SH-SY5Y (cell line): Measurements from ENCODE around the gene CNOT3.

ENCODE experiments used
- GATA2 ChIP-seq: IDR thresholded peaks from 2 replicates; pipeline ENCODE4 v1.6.1; 2011; ENCODE audit warnings: mild to moderate bottlenecking, low read depth, low read length
- GATA3 ChIP-seq: IDR thresholded peaks from 2 replicates; pipeline ENCODE4 v1.6.1; 2011; ENCODE audit warnings: low read depth, mild to moderate bottlenecking, low read length, moderate library complexity

Gene CNOT3

DNA sequence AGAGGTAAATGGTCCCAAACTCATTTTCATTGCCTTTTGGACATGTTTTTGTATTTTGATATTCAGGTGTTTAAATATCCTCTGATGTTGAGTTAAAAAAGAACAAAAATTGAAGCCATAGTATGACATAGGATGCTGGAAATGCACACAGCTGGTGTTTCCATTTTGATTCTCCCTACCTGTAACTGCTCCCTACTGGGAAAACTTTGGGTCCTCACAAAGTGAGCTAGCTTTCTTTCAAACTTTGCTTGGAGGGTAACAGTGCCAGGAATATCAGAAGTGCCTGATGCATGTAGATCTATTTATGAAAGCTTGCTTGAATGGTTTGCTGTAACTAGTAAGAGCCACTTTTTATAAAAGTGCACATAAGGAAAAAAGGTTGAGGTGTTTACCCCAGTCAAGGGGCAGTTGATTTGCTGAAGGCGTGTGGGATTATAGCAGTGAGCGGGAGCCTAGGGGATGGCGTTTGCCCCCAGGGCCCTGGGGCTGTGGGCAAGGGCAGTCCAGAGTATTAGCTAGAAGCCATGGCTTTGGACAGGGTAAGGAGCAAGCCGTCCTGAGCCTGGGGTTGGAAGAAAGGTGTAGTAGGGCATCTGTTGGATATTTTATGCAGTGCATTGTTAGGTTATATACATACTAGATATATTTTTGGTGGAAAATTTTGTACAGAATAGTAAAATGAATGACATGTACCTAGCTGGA lies 67.4 kb downstream of the CNOT3 start:
- TF ChIP-seq GATA3 (no peak), GATA2 (no peak)
